Measurements from ENCODE around the gene PUM2. TPM values are rescaled to one million over a fixed set of nuclear protein-coding genes. Genes with fewer than 3 reads are reported as not detected.

The PUM2 gene
- total RNA-seq, 1 experiment from 2014 or later = 85.6 TPM

Other genes with a start within 250 kb of the PUM2 start
- 93.0 TPM for gene SDC1, start 125.7 kb downstream of the PUM2 start, total RNA-seq (2021; ENCODE audit: unreplicated experiment)
- gene RHOB, start 96.2 kb upstream of the PUM2 start, total RNA-seq (2021; ENCODE audit: unreplicated experiment) = 38.9 TPM